Trophoblast cell (in vitro differentiated cells and primary cell): ENCODE measurements around the gene GBX2.

Experiments
- DNase-seq, 2 donors: peaks; one replicate each; pipeline ENCODE4 v3.0.0-alpha.2; 2016
- H2AFZ ChIP-seq: 2 replicates; pipeline ENCODE4 v1.6.1; 2013; ENCODE audit warnings: low read length, moderate library complexity, mild to moderate bottlenecking; ENCODE audit not compliant: insufficient read depth, poor library complexity
- H2AK5ac ChIP-seq: 2 replicates; pipeline ENCODE4 v1.6.1; 2013; ENCODE audit warnings: mild to moderate bottlenecking, low read length
- H2BK120ac ChIP-seq: 2 replicates; pipeline ENCODE4 v1.6.1; 2013; ENCODE audit warnings: low read length, mild to moderate bottlenecking, moderate library complexity; ENCODE audit not compliant: insufficient read depth, poor library complexity
- H2BK12ac ChIP-seq: 2 replicates; pipeline ENCODE4 v1.6.1; 2013; ENCODE audit warnings: mild to moderate bottlenecking, low read length, moderate library complexity
- H2BK5ac ChIP-seq: 2 replicates; pipeline ENCODE4 v1.6.1; 2013; ENCODE audit warnings: low read length, low read depth, moderate library complexity, mild to moderate bottlenecking; ENCODE audit not compliant: poor library complexity
- H3K14ac ChIP-seq: 2 replicates; pipeline ENCODE4 v1.6.1; 2013; ENCODE audit warnings: mild to moderate bottlenecking, low read length
- H3K18ac ChIP-seq: 2 replicates; pipeline ENCODE4 v1.6.1; 2013; ENCODE audit warnings: mild to moderate bottlenecking, low read length
- H3K23ac ChIP-seq: 2 replicates; pipeline ENCODE4 v1.6.1; 2013; ENCODE audit warnings: low read length
- H3K27ac ChIP-seq: 2 replicates; pipeline ENCODE4 v1.5.1; 2013; ENCODE audit warnings: low read depth, mild to moderate bottlenecking, inconsistent platforms, low read length, moderate library complexity
- H3K27me3 ChIP-seq: 2 replicates; pipeline ENCODE4 v1.6.1; 2013; ENCODE audit warnings: inconsistent platforms, mild to moderate bottlenecking, low read length, moderate library complexity; ENCODE audit not compliant: insufficient read depth
- H3K36me3 ChIP-seq, 2 experiments: 1 replicate in 1 of 2; 2 replicates in 1 of 2; pipeline ENCODE4 v1.6.1; 2013; ENCODE audit warnings: low read length in 2 of 2, mild to moderate bottlenecking in 2 of 2, moderate library complexity in 1 of 2; ENCODE audit not compliant: insufficient read depth in 2 of 2, control insufficient read depth in 1 of 2
- H3K4ac ChIP-seq: 2 replicates; pipeline ENCODE4 v1.6.1; 2013; ENCODE audit warnings: low read depth, mild to moderate bottlenecking, low read length, moderate library complexity
- H3K4me1 ChIP-seq, 2 experiments: 1 replicate in 1 of 2; 2 replicates in 1 of 2; pipeline ENCODE4 v1.6.1; 2013; ENCODE audit warnings: low read length in 2 of 2, mild to moderate bottlenecking in 2 of 2, moderate library complexity in 1 of 2; ENCODE audit not compliant: insufficient read depth in 2 of 2, control insufficient read depth in 1 of 2
- H3K4me2 ChIP-seq: 2 replicates; pipeline ENCODE4 v1.6.1; 2013; ENCODE audit warnings: inconsistent platforms, mild to moderate bottlenecking, low read length, moderate library complexity
- H3K4me3 ChIP-seq: 2 replicates; pipeline ENCODE4 v1.5.1; 2013; ENCODE audit warnings: mild to moderate bottlenecking, low read depth, low read length, inconsistent platforms
- H3K79me1 ChIP-seq: one replicate; pipeline ENCODE4 v1.6.1; 2013; ENCODE audit warnings: low read length
- H3K79me2 ChIP-seq: 2 replicates; pipeline ENCODE4 v1.6.1; 2013; ENCODE audit warnings: low read length, mild to moderate bottlenecking; ENCODE audit not compliant: control insufficient read depth, insufficient read depth, poor library complexity
- H3K9ac ChIP-seq: 2 replicates; pipeline ENCODE4 v1.6.1; 2013; ENCODE audit warnings: mild to moderate bottlenecking, low read length
- H3K9me3 ChIP-seq: 2 replicates; pipeline ENCODE4 v1.6.1; 2013; ENCODE audit warnings: low read depth, mild to moderate bottlenecking, control low read depth, inconsistent platforms, low read length; ENCODE audit not compliant: insufficient read depth
- H4K12ac ChIP-seq: 2 replicates; pipeline ENCODE4 v1.6.1; 2013; ENCODE audit warnings: low read depth, mild to moderate bottlenecking, low read length, moderate library complexity
- H4K8ac ChIP-seq: 2 replicates; pipeline ENCODE4 v1.6.1; 2013; ENCODE audit warnings: low read depth, mild to moderate bottlenecking, low read length, moderate library complexity
- H4K91ac ChIP-seq: one replicate; pipeline ENCODE4 v1.6.1; 2013; ENCODE audit warnings: low read depth, mild to moderate bottlenecking, low read length, moderate library complexity
- WGBS: extraction: QIAGEN DNeasy Blood & Tissue Kit; methylation state at CpG from one replicate; pipeline ENCODE4 v1.1.7; 2013; ENCODE audit warnings: missing lambda C conversion rate; ENCODE audit not compliant: insufficient read length, insufficient coverage; ENCODE audit errors: extremely low coverage; 5-methylcytosine and 5-hydroxymethylcytosine counted together

The GBX2 gene

DNA sequence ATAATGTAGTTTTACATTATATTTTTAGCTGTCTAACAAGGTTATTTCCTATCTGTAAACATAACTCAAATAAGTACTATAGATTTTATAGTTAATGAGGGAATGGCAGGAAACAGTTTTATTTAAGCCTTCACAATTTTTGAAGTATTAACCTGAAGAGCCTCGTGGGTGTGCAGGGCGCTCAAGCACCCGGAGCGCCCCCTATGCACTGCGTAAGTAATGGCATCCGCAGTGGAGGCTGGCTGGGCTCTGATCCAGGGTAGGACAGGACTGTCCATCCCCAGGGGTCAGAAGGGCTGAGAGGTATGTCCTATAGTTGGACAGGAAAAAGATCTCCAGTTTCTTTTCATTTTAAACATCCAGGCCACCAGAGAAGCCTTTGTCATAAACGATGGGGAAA, 8.2 kb upstream of the GBX2 start:
- Histone ChIP-seq H4K91ac (no peak overlapping the region), H3K18ac (no peak overlapping the region), H2AFZ (no peak overlapping the region), H2AK5ac (no peak overlapping the region), H4K12ac (no peak overlapping the region), H3K9me3 (no peaks in the 10 kb centered on the region), H3K36me3 (no peaks in the 10 kb centered on the region), H4K8ac (no peak overlapping the region), H3K4me1 (peaks cover 26 to 40% of the 10 kb centered on the region in 2 experiments), H2BK12ac (no peak overlapping the region), H3K4me2 (no peak overlapping the region), H3K27me3 (peaks cover 41% of the 10 kb centered on the region), H2BK5ac (no peak overlapping the region), H3K23ac (no peak overlapping the region), H3K4me3 (no peak overlapping the region), H2BK120ac (no peak overlapping the region), H3K9ac (no peak overlapping the region), H3K4ac (no peak overlapping the region), H3K79me1 (peaks cover 4% of the 10 kb centered on the region), H3K14ac (no peak overlapping the region), H3K27ac (no peak overlapping the region), H3K79me2 (no peaks in the 10 kb centered on the region)
- peak in 1 of 2 donors; percentile 45 for DNase-seq
- no CpG with 5 or more reads among the region's 7 CpGs for WGBS

DNA sequence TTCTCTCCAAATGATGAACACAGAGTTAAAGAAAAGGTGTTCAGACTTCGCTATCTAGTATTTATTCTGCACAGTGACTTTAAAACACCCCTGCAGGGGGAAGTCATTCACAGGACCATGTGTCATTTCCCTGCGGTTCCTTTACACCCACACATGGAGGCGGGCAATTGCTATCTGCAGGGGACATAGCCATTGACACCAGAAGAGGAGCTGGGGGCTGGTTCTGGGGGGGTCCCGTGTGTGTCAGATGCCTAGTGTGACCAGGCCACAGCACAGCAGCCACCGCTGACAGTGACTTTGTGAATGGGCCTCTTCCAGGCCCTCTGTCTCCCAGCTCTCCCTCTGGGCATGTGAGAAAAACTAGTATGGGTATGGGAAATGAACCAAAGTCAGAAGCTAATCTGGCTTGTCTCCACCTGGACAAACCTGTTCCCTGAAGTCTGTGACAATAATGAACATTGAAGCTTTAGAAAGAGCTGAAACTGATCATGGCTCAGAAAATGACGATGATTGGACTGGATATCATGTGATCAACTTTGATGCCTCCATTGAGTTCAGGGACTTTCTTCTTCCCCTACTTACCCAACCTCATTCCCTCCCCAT, 7.5 kb upstream of the GBX2 start:
- no peak overlapping the region for H3K4ac ChIP-seq
- H3K27ac ChIP-seq: peak overlapping the region; percentile 34
- no peak overlapping the region for H3K9ac ChIP-seq
- no peaks in the 10 kb centered on the region for H3K36me3 ChIP-seq
- H4K8ac ChIP-seq: no peak overlapping the region
- WGBS: no CpG with 5 or more reads among the region's 6 CpGs
- no peak overlapping the region for H2BK12ac ChIP-seq
- H3K79me1 ChIP-seq: peaks cover 4% of the 10 kb centered on the region
- H4K91ac ChIP-seq: no peak overlapping the region
- H2BK120ac ChIP-seq: no peak overlapping the region
- H3K4me3 ChIP-seq: no peak overlapping the region
- H3K79me2 ChIP-seq: no peaks in the 10 kb centered on the region
- H3K27me3 ChIP-seq: peaks cover 49% of the 10 kb centered on the region
- H3K4me1 ChIP-seq: peaks cover 26 to 40% of the 10 kb centered on the region in 2 experiments
- H2AFZ ChIP-seq: no peak overlapping the region
- H2BK5ac ChIP-seq: no peak overlapping the region
- peaks cover 3% of the 10 kb centered on the region for H3K9me3 ChIP-seq
- no peak overlapping the region for H3K18ac ChIP-seq
- no peak overlapping the region for H2AK5ac ChIP-seq
- H3K4me2 ChIP-seq: peak overlapping the region; percentile 39
- H3K23ac ChIP-seq: no peak overlapping the region
- no peak overlapping the region for H3K14ac ChIP-seq
- DNase-seq: peak; percentile 67 to 80
- H4K12ac ChIP-seq: no peak overlapping the region

DNA sequence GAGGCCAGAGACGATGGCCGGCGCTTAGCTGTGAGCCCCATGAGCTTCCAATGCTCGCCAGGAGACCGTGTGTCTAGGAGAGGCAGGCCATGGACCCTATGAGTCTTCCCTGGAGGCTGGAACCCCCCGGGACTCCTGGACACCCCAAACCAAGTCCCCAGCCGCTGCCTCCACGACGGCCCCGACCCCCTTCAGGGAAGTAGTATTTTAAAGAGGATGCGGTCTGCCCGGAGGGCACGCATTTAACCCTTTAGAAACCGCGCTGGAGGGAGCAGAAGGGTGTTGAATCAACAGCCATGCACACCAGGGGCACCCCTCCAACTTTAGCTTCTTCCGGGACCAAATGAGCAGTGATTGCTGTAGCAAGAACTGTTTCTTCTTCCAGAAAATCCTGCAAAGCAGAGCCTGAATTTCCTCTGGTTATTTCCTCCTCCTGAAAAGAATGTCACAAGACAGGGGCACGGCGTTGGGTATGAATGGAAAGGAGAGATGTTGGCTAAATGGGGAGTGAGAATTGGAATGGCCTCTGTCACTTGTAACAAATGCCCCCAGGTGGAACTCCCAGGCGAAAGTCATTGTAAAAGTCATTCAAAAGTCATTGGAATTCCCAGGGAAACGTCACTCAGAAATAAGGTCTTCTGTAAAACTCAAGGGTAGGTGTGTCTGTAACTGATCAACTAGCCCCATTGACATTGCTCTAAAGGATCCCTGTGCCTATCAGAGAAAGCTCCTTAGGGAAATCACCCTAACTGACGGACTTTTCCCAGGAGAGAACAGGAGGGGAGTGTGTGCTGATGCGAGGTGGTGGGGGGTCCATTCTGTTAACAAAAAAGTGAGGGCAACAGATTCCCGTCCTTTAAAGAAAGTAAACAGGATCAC, 5.8 kb upstream of the GBX2 start:
- peaks cover 23 to 35% of the 10 kb centered on the region in 2 experiments for H3K4me1 ChIP-seq
- H3K36me3 ChIP-seq: no peaks in the 10 kb centered on the region
- H3K4me2 ChIP-seq: peak overlapping the region; percentile 6
- no peaks in the 10 kb centered on the region for H3K79me2 ChIP-seq
- peaks cover 1% of the 10 kb centered on the region for H3K79me1 ChIP-seq
- H3K18ac ChIP-seq: no peak overlapping the region
- no peak overlapping the region for H3K9ac ChIP-seq
- no peak for DNase-seq
- no peak overlapping the region for H2AK5ac ChIP-seq
- peaks cover 3% of the 10 kb centered on the region for H3K9me3 ChIP-seq
- no peak overlapping the region for H3K23ac ChIP-seq
- H2BK120ac ChIP-seq: no peak overlapping the region
- H4K91ac ChIP-seq: no peak overlapping the region
- no peak overlapping the region for H4K8ac ChIP-seq
- no peak overlapping the region for H3K4ac ChIP-seq
- H3K14ac ChIP-seq: no peak overlapping the region
- H2BK5ac ChIP-seq: no peak overlapping the region
- H3K4me3 ChIP-seq: no peak overlapping the region
- H3K27ac ChIP-seq: no peak overlapping the region
- H3K27me3 ChIP-seq: peaks cover 55% of the 10 kb centered on the region
- no peak overlapping the region for H4K12ac ChIP-seq
- no peak overlapping the region for H2AFZ ChIP-seq
- WGBS: no CpG with 5 or more reads among the region's 23 CpGs
- no peak overlapping the region for H2BK12ac ChIP-seq

DNA sequence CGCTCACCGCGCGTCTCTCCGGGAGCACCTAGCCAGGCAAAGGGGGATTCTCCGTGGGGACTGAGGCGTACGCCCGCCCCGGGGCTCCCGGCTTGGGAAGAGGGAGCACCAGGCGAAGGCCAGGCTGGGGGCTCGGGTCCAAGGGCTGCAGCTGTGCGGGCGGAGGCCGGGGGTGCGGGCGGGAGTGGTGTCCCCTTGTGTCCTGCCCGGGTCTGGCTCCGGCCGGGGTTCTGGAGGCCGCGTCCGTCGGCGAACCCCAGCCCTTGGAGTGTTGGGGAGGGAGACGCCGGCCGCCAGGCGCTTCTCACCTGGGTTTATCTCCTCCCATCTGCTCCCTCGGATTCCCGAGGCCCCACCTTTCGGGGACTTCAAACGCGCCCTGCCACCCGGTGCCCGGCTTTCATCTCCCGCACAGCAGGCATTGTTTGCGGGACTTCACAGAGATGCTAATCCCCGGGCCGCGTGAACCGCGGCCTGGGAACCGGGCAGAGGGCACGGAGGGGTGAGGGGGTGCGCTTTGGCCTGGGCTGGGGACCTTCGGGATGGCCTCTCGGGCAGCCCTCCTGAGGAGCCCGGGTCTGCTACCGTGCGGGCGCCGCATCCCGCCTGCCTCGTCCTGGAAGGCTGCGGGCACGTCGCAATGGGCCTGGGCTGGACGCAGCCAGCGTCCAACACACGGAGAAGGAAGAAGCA, 5.0 kb upstream of the GBX2 start:
- H4K12ac ChIP-seq: no peak overlapping the region
- peaks cover 24 to 31% of the 10 kb centered on the region in 2 experiments for H3K4me1 ChIP-seq
- no peak overlapping the region for H3K18ac ChIP-seq
- no peak overlapping the region for H2AFZ ChIP-seq
- no peaks in the 10 kb centered on the region for H3K79me2 ChIP-seq
- H3K27ac ChIP-seq: no peak overlapping the region
- H3K4me2 ChIP-seq: peak overlapping the region; percentile 50
- H3K9me3 ChIP-seq: peaks cover 3% of the 10 kb centered on the region
- no peak overlapping the region for H3K9ac ChIP-seq
- H2AK5ac ChIP-seq: no peak overlapping the region
- no peak overlapping the region for H3K4me3 ChIP-seq
- H2BK120ac ChIP-seq: no peak overlapping the region
- no peaks in the 10 kb centered on the region for H3K79me1 ChIP-seq
- H2BK5ac ChIP-seq: no peak overlapping the region
- WGBS: no CpG with 5 or more reads among the region's 62 CpGs
- peak in 1 of 2 donors; percentile 25 for DNase-seq
- H2BK12ac ChIP-seq: no peak overlapping the region
- H3K27me3 ChIP-seq: peaks cover 56% of the 10 kb centered on the region
- H3K4ac ChIP-seq: no peak overlapping the region
- no peak overlapping the region for H4K8ac ChIP-seq
- no peak overlapping the region for H4K91ac ChIP-seq
- H3K36me3 ChIP-seq: no peaks in the 10 kb centered on the region
- H3K14ac ChIP-seq: no peak overlapping the region
- no peak overlapping the region for H3K23ac ChIP-seq
